ENCODE measurements around the gene CHP2.

Gene CHP2

DNA sequence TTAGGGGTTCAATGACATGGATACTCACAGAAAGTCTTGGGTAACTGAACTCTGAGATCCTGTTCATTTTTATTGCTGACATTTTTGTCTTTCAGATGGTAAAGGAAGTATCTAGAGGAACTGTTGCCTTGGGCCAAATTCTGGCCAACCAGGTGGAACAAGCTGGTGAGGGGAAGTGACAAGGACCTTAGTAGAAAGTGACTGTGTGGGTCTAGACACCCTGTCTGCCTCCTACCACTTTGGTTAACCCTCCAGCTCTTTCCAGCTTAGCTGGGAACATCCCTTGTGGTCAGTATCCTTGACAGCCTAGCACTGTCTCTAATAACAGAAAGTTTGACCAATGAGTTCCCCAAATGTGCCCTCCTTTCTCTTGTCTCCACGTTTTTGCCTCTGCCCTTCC lies 52.2 kb downstream of the CHP2 start:
- Histone ChIP-seq H3K4me3 (ENCODE audit: low read length) (no peak overlapping the region), H3K27me3 (ENCODE audit: insufficient read depth, low read length) (no peaks in the 10 kb centered on the region), H3K9ac (ENCODE audit: low read depth, low read length) (no peak overlapping the region), H3K36me3 (ENCODE audit: insufficient read depth, low read length) (no peaks in the 10 kb centered on the region), H3K27ac (ENCODE audit: low read depth, low read length) (no peak overlapping the region), H3K4me1 (ENCODE audit: insufficient read depth, low read length) (no peaks in the 10 kb centered on the region), H3K9me3 (ENCODE audit: insufficient read depth, low read depth, low read length) (no peaks in the 10 kb centered on the region)
- 76% methylated on average over 1 of the region's 1 CpG for WGBS

Data from HUES64 (cell line).